Bone marrow (tissue), 2 donors: ENCODE results near the gene ADCK1.
"Not testable (repeated sequence)": the region's sequence is repeated elsewhere in the genome, so short reads cannot be mapped to it uniquely, and the experiment has no call there.

Experiments used
- DNase-seq, 2 donors: peaks; one replicate each; lab custom pipeline; 2025; lab: John Stamatoyannopoulos, UW

ADCK1 gene

DNA sequence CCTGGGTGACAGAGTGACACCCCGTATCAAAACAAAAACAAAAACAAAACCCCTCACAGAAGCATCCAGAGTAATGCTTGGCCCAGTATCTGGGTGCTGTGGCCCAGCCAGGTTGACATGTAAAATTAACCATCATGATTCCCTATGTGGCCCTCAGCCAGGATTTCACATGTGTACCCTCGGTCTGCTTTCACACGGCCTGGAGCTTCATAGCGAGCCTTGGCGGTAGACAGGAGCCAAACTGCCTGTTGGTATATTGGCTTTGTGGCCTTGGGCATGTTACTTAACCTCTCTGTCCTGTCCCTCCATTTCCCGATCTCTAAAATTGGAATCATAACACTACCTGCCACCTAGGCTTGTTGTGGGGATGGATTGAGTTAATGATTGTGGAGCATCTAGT lies 65.5 kb downstream of the ADCK1 start:
- no peak for DNase-seq

DNA sequence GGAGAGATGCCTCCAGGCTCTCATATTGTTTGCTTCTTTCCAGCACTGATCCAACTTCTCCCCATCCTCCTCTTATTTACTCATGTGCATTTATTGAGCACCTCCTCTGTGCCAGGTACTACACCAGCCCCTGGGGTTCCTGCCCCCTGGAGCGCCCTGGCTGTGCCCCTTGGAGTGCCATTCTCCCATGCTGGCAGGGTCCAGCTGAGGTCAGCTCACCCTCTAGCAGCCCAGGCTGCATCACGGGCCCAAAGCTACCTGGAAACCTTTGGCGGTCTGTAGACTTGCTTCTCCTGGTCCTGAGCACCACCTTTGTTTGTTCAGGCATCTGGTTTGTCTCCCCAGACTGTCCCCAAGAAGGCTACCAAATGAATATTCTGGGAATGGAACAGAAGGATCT lies 67.0 kb downstream of the ADCK1 start:
- DNase-seq = no peak

DNA sequence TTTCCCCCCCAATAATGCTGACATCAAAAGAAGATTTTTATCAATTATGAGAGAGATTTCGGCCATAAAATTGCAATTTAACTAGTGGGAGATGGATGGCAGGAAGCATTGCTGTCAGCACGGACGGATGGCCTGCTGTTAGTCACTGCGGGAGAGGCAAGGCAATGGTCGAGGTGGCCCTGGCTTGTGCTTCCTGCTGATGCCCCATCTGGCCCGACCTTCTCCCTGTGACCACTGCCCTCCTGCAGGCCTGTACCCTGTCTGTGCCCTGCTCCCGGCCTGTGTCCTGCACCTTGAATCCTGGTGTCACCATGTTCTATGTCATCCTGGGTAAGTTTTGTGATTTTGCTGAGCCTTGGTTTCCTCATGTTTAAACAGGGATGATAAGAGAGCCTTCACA lies 67.6 kb downstream of the ADCK1 start:
- DNase-seq = no peak

DNA sequence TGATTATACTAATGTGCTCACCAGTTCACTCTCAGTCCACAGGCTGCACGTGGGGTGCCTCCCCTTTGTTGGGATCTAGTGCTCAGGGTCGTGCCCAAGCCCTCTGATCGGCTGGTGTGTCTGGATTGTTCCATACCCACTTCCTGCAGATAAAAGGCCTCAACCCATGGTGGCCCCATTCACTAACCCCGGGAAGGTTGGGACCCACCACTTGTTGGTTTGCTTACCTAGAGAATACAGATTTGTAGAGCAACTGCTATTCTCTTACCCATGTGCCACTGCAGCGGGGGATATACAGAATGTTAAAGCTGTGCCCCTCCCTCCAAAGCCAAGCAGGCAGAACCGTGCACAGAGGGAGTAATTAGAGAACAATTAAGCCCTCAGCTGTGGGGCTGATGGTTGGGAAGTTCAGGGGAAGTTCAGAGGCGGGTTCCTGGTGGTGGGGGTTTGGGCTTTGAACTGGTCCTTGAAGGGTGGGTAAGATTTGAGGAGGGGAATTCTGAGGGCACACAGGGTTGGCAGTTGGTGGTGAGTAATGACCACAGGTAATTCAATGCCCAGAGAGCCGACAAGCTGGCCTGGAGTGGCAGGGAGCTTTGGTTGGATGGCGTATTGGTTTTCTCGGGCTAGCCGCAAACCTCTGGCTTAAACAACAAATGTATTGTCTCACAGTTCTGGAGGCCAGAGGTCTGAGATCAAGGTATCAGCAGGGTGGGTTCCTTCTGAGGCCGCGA lies 68.8 kb downstream of the ADCK1 start:
- no peak for DNase-seq

DNA sequence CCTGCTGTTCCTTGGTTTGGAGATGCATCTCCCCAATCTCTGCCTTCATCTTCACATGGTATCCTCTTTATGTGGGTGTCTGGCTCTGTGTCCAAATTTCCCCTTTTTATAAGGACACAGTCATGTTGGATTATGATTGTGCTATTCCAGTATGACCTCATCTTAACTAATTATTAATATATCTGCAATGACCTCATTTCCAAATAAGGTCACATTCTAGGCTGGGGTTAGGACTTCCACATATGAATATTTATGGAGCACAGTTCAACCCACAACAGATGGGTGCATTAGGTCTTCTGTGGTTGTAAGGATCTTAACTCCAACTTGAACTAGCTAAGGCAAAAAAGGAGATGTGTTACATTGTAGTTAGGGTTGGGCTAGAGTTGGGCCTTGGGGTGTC lies 69.4 kb downstream of the ADCK1 start:
- DNase-seq = no peak

DNA sequence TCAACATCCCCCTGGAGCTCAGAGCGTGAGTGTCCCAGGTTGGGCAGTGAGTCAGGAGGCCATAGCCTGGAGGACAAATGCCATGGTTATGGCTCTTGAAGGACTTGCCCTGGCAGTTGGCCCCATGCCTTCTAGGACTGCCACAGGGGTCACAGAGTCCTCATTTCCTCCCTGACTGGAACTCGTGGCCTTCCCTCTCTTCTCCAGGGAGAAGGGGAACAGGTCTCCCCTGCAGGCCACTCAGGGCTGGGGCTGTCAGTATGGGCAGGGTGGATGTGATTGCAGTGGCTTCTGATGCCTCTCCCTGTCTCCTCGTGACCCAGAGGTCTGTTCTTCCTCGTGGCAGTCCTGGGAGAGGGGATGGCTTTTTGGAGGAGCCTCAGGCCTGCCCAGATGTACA lies 70.7 kb downstream of the ADCK1 start:
- no peak for DNase-seq

DNA sequence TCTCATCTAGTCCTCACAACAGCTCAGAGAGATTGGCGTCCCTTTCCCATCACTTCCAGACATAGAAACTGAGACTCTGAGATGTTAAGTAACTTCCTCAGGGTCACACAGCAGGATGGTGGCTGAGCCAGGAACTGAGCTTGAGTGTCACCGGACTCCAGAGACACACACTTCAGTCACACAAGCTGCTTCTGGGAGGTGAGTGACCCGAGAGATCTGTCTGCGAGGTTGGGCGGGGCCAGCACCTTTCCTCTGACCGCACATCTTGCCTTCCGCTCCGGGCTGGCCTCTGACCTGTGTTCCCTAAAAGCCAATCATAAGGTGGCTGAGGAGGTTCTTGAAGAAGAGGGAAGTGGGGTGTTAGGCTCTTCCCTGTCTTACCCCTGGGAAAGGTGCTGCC lies 72.2 kb downstream of the ADCK1 start:
- no peak for DNase-seq

DNA sequence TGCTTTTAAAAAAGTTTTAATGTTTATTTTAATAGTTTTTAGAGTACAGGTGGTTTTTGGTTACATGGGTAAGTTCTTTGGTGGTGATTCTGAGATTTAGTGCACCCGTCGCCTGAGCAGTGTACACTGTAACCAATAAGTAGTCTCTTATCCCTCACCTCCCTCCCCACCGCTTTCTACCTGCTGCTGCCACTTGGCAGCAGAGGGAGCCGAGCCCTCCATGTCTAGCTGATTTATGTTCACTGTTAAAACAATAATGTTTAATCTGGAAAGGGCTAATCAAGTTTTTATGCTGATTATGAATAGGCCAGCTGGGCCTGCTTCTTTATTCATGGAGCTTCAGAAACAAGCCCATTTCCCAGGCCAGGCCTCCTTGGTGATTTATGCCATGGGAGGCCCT lies 73.1 kb downstream of the ADCK1 start:
- no peak for DNase-seq

DNA sequence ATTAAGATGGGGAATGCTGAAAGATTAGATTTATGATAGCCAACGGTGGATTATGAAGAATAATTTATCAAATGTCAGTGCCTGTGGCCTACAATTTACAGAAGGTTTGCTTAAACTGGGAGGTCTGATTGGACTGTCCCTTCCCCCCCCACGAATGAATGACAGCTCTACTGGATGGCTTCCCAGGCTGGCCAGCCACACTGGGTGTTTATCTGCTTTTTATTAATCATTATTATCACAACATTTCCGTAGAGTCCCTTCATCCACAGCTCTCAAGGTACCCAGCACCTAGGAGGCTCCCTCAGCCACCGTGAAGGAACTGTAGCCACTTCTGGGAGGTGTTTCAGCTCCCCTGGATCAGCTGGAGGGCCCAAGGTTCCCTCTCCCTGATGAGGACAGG lies 78.9 kb downstream of the ADCK1 start:
- no peak for DNase-seq

DNA sequence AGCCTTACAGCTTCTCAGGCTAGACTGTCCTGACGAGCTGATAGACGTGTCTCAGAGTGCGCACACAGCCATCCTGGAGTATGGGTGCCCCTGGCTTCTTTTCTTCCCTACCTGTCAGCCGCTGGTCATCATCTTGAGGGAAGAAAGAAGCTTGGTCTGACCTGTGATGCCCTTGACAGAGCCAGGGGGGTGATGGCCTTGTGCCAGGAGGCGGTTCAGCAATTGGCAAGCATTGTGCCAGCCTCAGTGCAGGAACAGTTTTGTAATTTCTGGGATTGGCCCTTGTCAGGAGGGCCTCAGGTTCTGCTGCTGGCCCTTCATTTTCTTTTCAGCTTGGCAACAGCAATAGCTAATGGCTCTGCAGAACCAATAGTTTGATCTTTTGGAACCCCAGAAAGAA lies 80.1 kb downstream of the ADCK1 start:
- DNase-seq = no peak

DNA sequence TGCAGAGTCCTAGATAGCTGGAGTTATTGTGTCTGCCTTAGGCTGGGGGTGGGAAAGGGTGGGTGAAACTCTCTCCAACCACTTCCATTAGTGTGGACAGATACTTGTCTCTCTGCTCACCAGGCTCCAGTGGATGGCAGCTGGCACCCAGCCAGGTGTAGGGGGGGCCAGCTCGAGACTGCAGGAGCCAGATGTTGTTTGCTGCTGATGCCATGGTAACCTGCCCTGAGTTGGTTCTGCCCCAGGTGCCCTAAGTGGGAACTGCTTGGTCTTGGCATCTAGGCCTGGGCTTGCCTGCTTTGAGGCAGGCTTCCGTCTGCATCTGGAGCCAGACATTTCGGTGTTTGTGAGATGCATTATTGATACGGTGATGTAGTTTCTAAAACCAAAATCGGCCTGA lies 82.2 kb downstream of the ADCK1 start:
- no peak for DNase-seq

DNA sequence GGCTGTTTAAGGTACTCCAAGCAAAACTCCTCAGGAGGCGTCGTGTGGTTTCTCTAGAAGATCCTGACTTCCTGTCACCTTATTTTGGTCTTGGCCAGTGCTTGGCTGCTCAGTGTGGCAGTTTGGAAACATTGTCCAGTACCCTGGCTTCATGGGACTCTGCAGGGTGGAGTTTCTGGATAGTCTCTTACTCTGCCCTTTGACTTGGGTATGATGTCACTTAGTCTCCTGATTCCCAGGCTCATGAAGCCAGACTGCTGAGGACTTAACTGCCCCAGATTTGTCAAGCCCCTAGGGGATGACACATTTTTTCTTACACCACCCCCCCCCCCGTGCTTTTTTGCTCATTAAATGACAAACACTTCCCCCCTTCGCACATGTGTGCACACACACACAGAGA lies 82.7 kb downstream of the ADCK1 start:
- no peak for DNase-seq

DNA sequence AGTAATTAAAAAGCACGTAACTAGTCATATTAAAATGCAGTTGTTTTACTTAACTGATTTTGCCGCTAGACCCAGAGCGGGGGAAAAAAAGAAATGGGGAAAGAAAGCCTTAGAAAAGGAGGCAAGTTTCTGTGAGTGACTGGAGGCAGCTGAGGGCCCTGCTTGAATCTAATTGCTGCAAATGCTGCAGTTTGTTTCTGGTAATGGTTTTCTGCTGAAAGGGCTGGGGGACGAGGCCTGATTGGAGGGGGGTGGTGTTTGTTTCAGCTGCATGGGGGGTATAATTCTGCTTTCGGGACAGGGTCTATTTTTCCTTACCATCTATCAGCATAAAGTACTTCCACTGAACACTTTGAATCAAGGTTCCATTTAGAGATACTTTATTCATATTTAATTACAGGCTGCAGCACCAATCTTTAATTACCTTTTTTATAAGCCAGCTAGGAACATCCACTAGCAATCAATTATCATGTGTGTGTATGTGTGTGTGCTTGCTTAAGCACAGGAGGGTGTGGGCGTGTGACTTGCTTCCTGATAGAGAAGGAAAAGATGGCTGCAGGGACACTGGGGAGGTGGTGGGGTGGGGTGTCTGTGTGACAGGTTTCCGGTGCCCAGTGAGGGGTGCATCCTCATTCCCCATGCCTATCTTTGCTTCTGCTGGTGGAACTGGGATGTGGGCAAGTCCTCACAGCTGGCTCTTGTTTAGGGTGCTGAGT lies 83.4 kb downstream of the ADCK1 start:
- DNase-seq = no peak

DNA sequence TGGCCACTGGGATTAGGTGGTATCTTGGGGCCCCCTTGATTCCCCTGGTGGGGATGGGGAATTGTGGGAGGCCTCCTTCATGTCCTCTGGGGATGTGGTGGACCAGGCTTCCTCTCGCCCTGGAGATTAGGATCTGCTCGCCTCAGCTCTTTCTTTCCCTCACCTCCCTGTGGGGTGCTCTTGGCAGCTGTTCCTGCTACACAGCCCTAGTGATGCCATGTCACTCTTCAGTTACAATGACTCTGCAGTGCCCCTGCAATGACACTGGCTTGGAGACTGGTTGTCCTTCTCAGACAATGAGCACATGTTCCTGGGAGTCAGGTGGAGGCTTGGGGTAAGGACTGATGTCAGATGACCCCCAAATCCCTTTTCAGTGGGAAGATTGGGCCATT lies 83.9 kb downstream of the ADCK1 start:
- DNase-seq = no peak

DNA sequence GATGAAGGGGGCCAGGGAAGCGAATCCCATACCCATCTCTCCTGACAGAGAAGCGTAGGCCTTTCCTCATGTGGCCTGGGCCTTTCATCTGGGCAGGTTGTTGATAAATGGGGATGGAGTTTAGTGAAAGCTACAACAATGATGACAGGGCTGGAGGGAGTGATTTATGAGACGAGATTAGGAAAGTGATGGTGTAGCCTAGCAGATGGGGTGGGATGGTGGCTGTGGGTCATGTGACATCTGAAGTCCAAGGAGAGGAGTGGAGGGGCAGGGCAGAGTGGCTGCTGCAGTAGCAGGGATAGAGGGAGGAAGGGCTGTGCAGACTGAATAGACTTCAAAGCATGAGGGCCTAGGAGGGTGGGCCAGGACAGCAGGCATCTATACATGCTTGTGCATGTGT lies 85.5 kb downstream of the ADCK1 start:
- no peak for DNase-seq

DNA sequence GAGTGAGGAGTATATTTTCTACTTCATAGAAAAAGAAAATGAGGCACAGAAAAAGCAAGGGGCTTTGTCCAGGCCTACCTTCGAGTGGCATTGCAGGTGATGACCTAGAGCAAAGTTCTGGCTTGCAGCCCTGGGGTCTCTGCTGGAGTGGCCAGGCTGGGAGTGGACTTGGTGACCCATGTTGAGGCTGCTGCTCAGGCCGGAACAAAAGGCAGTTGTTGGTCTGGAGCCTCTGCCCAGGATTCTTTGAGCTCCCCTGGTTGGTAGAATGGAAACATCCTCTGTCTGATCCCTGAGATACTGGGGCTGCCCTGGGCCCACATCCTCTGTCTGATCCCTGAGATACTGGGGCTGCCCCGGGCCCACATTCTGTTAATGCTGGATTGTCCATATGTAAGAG lies 86.1 kb downstream of the ADCK1 start:
- DNase-seq = no peak

DNA sequence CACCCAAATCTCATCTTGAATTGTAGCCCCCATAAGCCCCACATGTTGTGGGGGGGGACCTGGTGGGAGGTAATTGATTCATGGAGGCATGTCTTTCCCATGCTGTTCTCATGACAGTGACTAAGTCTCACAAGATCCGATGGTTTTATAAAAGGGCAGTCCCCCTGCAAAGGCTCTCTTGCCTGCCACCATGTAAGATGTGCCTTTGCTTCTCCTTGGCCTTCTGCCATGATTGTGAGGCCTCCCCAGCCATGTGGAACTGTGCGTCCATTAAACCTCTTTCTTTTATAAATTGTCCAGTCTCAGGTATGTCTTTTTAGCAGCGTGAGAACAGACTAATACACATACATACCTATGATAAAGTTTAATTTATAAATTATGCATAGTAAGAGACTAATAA lies 89.0 kb downstream of the ADCK1 start:
- DNase-seq = not testable (repeated sequence)

DNA sequence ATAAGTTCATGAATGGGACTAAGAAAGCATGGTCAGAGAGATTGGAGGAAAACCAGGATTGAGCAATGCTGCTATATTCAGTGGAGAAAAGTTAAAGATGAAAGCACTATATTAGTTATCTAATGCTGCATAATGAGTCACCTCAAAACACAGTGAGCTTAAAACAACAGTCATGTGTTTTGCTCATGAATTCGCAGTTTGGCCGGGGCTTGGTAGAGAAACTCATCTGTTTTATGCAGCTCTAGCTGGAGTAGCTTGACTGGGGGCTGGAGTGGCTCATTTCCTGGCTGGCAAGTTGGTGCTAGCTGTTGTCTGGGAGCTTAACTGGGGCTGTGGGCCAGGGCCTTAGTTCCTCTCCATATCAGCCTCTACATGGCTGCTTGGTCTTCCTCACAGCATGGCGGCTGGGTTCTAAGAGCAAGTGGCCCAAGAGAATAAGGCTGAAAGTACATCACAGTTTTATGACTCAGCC lies 90.1 kb downstream of the ADCK1 start:
- no peak for DNase-seq

DNA sequence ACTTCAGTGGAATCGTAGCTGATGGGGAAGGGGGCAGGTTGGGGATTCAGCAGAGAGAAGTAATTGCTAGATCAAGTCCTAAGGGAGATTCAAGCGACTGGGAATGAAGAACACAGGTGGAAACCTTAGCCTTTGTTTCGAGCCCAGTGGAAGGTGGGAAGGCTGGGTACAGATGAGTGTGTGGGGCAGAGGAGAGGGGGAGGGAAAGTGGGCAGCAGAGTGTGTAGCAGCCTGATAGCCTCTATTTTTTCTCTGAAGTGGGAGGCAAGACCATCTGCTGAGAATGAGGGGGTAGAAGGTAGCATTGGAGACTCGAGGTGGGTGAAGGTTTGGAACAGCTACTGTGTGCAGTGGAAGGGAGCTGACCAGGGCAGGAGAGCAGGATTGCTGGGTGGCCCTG lies 91.0 kb downstream of the ADCK1 start:
- DNase-seq = no peak

DNA sequence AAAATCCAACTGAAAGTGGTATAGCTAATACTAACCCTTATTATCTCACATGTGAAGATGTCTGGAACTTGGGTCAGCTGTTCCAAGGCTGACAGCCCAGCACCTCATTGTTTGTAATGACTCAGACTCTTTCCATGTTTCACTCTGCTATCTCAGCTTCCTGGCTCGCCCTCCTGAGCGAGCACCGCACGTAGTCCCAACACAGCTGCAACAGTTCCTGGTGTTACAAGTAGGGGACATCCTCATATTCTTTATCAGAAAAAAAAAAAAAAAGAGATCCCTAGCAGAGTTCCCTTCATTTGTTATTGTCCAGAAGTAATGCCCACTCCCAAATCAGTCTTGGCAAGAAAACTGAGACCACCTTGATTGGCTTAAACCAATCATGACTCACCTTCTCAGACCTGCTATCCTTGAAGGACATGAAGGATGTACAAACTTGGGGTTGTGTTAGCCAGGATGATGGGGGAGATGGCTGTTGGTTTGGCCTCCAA lies 92.5 kb downstream of the ADCK1 start:
- no peak for DNase-seq

DNA sequence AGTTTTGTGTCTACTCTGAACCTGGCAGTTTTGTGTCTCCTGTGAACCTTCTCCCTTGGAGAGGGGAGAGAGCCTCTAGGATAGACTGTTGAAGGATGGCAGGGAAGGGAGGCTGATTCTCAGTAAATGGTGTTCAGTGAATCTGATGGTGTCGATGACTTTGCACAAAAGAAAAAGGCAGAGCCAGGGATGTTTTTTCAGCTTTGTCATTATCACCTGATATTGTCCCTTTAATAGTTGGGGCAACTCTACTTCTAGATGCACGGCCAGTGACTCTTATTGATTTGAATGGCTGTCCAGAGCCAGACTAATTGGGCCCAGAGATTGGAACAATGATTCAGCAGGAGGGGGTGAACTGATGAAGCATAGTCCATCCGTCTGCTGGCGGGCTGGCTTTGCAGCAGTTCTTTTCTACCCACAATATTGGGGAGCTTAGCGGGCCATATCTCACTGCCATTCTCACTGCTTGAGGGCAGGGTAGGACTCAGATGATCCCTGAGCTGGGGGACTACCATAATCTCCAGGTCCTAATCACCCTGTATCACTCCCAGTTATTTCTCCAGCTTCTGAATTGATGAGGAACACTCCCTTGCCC lies 93.1 kb downstream of the ADCK1 start:
- DNase-seq = no peak

DNA sequence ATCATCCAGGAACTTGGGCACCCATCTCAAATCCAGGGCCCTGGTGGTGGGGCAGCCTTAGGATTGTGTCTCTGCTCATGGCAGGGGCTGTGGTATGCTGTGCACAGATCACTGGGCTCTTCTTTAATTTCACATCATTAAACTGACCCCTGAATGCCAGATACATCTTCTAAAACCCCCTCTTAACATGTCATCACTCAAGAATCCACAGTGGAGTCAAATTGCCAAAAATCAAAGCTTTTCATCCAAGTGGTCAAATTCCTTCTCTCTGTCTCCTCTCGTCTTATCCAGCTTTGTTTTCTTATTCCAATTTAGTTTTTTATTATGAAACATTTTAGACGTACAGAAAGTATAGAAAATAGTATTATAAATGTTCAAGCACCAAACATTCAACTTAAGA lies 97.5 kb downstream of the ADCK1 start:
- no peak for DNase-seq

DNA sequence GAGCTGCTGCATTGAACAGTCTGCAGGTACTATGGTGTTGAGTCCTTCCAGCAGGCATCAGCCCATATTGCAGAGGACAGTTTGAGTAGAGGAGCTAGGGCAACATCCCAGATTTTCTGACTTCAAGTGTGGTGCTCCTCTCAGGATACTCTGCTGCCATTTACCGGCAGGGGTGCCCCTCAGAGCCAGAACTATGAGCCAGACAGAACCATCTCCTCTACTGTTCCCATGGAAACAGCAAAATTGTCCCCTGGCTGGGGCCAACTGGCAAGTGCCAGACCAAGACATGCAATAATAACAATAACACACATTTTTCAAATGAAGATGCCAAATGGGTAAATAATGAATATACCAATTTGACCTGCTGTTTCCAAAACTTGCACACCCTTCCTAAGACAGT lies 102.9 kb downstream of the ADCK1 start:
- DNase-seq = no peak
